Measurements from ENCODE around the gene VPS16.
A peak's percentile ranks its signal among the peaks of the same experiment; 100 is the strongest.

Gene VPS16

GRCh38 chr20:2878515-2878914 is 38.0 kb downstream of the VPS16 start:
- Mint-ChIP-seq H3K27ac (no peak overlapping the region), H3K4me1 (peaks cover 33% of the 10 kb centered on the region), H3K4me3 (no peak overlapping the region), H3K9me3 (no peaks in the 10 kb centered on the region), H3K27me3 (ENCODE audit: low read depth, poor library complexity) (no peaks in the 10 kb centered on the region), H3K36me3 (ENCODE audit: low read depth) (peaks cover 25% of the 10 kb centered on the region)
- DNase-seq = no peak
- TF ChIP-seq CTCF (IDR thresholded peaks at IDR 0.05) = no peak

GRCh38 chr20:2879146-2879545 is 38.6 kb downstream of the VPS16 start:
- Mint-ChIP-seq H3K27me3 (ENCODE audit: low read depth, poor library complexity) (no peaks in the 10 kb centered on the region), H3K36me3 (ENCODE audit: low read depth) (peaks cover 32% of the 10 kb centered on the region), H3K27ac (peak overlapping the region; percentile 46), H3K4me1 (peaks cover 30% of the 10 kb centered on the region), H3K4me3 (no peak overlapping the region), H3K9me3 (no peaks in the 10 kb centered on the region)
- no peak for DNase-seq
- TF ChIP-seq CTCF (IDR thresholded peaks at IDR 0.05) = no peak

GRCh38 chr20:2880650-2881049 is 40.1 kb downstream of the VPS16 start:
- Mint-ChIP-seq H3K4me3 (no peak overlapping the region), H3K9me3 (no peaks in the 10 kb centered on the region), H3K36me3 (ENCODE audit: low read depth) (peaks cover 42% of the 10 kb centered on the region), H3K4me1 (peaks cover 17% of the 10 kb centered on the region), H3K27me3 (ENCODE audit: low read depth, poor library complexity) (no peaks in the 10 kb centered on the region), H3K27ac (no peak overlapping the region)
- no peak for TF ChIP-seq CTCF (IDR thresholded peaks at IDR 0.05)
- no peak for DNase-seq

- TF ChIP-seq CTCF (IDR thresholded peaks at IDR 0.05) = no peak
- Mint-ChIP-seq H3K9me3 (no peaks in the 10 kb centered on the region), H3K36me3 (ENCODE audit: low read depth) (peaks cover 28% of the 10 kb centered on the region), H3K27me3 (ENCODE audit: low read depth, poor library complexity) (no peaks in the 10 kb centered on the region), H3K4me3 (no peak overlapping the region), H3K4me1 (no peaks in the 10 kb centered on the region), H3K27ac (no peak overlapping the region)
- DNase-seq = no peak
These were observed 43.4 kb downstream of the VPS16 start for GRCh38 chr20:2883726-2884637.

GRCh38 chr20:2887715-2888114 is 47.2 kb downstream of the VPS16 start:
- no peaks in the 10 kb centered on the region for H3K4me1 Mint-ChIP-seq
- peaks cover 20% of the 10 kb centered on the region for H3K36me3 Mint-ChIP-seq (ENCODE audit: low read depth)
- no peaks in the 10 kb centered on the region for H3K27me3 Mint-ChIP-seq (ENCODE audit: low read depth, poor library complexity)
- no peak for DNase-seq
- no peak for TF ChIP-seq CTCF (IDR thresholded peaks at IDR 0.05)
- no peak overlapping the region for H3K4me3 Mint-ChIP-seq
- no peaks in the 10 kb centered on the region for H3K9me3 Mint-ChIP-seq
- no peak overlapping the region for H3K27ac Mint-ChIP-seq

Data from nephron progenitor cell (in vitro differentiated cells).